Pons (tissue), 1 donor: ENCODE data around the gene CMC4.

Experiments
- DNase-seq: peaks from one replicate; pipeline ENCODE4 v3.0.0-alpha.2; 2016; ENCODE audit warnings: low spot score

CMC4 gene

GRCh38 chrX:155053656-155054055 is 17.3 kb downstream of the CMC4 start:
- DNase-seq = no peak

- DNase-seq = no peak
Measured at GRCh38 chrX:155052738-155053498, 18.0 kb downstream of the CMC4 start.

DNA sequence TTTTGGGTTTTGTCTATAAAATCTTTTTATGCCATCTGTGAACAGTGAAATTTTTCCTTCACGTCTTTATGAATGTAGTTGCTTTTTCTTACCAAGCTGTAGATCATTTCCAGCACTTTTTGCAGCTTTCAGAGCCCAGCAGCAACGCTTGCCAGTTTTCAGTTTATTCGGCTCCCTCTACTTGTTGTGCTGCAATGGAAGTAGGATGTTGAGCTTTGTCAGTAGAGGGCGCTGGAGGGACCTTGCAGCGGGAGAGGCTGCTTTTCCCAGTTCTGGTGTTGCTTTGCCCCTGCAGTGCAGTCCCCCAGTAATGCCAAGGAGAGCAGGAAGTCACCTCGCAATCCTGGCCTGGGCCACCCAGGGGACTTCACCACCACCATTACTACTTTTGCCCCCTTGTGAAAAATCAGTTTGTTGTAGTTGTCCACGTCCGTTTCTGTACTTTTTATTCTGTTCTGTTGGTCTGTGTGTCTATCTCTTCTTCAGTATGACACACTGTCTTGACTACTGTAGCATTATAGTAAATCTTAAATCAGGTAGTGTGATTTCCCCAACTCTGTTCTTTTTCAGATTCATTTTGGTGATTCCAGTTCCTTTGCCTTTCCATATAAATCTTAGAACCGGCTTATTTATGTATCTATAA is 21.8 kb downstream of the CMC4 start:
- peak; percentile 61 for DNase-seq

- no peak for DNase-seq
Measured at GRCh38 chrX:155046811-155047528, 24.0 kb downstream of the CMC4 start.

GRCh38 chrX:155046129-155046810 is 24.7 kb downstream of the CMC4 start:
- DNase-seq = no peak

DNA sequence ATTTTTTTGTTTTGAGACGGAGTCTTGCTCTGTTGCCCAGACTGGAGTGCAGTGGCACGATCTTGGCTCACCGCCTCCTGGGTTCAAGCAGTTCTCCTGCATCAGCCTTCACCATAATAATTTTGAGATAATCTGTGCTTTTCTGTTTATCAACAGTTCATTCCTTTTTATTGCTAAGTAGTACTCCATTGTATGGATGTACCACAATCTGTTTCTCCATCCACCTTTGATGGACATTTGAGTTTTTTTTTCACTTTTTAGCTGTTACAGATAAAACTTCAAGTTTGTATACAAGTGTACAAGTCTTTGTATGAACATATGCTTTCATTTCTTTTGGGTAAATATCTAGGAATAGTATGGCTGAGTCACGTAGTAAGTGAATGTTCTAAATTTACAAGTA is 35.2 kb downstream of the CMC4 start:
- DNase-seq = no peak

DNA sequence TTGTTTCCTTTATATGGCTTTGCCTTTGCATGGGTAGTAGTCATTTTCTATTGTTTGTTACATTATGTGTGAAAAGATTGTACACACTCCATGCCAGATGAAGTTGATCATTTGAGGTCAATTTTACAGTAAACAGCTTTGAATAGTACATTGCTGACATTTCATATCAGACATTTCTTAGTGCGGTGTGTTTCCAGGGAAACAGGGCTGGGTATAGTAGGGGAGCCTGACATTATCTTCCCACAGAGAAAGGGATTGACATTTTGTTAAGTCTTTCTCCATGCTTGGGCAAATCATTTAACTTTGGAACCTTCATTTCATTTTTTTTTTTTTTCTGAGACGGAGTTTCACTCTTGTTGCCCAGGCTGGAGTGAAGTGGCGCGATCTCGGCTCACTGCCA is 39.3 kb downstream of the CMC4 start:
- DNase-seq = no peak

GRCh38 chrX:155028877-155029291 is 42.1 kb downstream of the CMC4 start:
- DNase-seq = no peak

- no peak for DNase-seq
Measured at GRCh38 chrX:155028129-155028528, 42.8 kb downstream of the CMC4 start.

GRCh38 chrX:155027509-155028066 is 43.3 kb downstream of the CMC4 start:
- peak; percentile 42 for DNase-seq

DNA sequence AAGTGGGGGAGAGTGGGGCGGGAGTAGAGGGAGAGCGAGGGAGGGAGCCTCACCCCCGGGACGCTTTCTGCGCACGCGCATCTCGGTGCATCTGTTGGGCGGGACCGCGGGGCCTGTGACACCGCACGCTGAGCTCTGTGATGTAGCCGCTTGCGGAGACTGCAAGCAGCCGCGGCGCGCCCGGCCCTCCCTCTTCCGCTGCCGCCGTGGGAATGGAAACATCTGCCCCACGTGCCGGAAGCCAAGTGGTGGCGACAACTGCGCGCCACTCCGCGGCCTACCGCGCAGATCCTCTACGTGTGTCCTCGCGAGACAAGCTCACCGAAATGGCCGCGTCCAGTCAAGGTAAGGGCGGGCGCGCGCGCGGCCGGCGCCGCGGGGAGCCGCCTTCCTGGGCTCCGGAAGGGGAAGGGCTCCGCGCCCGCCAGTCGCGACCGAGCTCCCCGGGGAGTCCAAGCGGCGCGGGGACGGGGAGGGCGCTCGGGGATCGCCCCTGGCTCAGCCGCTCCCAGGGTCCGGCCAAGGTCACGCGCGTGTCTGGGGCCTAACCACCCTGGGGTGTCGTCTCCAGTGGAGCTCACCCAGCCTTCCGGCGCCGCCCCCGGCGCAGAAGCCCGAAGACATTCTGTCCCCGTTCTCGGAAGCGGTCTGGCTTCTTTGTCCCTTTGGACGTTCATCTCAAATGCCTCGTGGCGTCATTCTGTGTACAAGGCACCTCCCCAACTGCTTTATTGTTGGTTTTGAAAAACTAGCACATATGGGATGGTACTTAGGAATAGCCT is 44.0 kb downstream of the CMC4 start, which contains the start of gene FUNDC2:
TSS of gene FUNDC2 (plus strand) at position 118 of the 782 bp plus-strand sequence. CDS start at position 213, 95 bp downstream.
- peak; percentile 88 for DNase-seq

DNA sequence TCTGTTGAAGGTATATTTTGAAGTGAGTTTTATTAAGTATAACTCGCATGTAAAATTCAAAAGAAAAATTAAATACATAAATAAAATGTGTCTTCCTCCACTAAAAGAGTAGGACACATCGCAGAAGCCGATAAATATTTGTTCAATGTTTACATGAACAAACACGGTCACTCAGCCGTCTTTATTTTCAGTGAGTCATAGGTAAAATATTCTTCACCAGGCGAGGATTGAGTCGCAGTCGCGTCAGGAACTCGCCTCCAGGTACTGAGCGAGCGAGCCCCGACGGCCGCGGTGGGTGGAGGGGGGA is 44.6 kb downstream of the CMC4 start:
- no peak for DNase-seq

DNA sequence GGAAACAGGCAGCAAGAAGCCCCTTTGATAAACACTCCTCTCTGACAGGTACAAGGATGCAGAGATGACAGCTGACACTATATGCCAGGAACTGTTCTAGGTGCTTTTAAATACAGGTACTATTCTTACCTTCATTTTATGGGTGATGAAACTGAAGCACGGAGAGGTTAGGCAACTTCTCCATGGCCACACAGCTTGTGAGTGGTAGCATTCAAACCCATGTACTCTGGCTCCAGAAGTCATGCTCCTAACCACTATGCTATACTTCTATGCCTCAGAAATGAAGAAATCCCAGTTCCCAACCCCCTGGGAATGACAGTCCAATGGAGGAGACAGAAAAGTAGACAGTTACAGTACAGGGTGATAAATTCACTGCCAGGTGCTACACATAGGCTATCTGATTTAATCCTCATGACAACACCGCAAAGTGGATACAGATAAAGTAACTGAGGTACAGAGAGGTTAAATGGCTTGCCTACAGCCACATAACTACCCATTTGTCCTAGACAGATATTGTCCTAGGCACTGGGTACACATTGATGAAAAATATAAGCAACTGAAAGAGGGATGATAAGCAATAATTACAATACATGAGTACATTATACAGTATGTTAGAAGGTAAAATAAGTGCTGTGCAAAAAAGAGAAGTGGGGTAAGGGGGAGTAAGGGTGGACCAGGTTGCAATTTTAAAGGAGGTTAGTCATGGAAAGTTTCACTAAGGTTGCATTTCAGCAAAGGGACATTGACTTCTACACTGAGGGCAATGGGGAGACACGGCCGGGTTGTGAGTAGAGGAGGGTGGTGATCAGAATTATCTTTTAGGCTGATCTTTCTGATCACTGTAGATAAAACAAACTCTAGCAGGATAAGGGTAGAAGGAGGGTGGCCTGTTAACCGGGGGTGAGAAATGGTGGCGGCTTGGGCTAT is 46.8 kb downstream of the CMC4 start:
- no peak for DNase-seq

GRCh38 chrX:155022585-155022984 is 48.4 kb downstream of the CMC4 start, which contains the start of gene F8:
TSS of gene F8 (minus strand) at chrX:155022723. CDS start at chrX:155022552, 171 bp downstream.
- no peak for DNase-seq

DNA sequence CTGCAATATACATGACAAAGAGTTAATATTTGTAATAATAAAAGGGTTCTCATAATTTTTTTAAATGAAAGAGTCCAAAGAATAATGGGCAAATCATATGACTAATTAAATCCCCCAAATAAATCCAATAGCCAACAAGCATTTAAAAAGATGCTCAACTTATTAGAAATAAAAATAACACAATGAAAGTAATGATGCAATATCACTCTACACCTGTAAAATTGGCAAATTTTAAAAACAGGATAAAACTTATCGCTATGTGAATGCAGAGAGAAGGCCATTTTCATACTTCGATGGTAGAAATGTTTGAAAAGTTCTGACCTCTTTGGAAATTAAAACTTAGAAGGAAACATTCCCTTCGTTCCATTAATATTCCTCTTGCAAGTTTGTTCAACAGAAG is 50.3 kb downstream of the CMC4 start:
- no peak for DNase-seq
